ENCODE results near the gene DOC2A.
A peak's percentile ranks its signal among the peaks of the same experiment; 100 is the strongest.

GRCh38 chr16:30032083-30032819, 21.4 kb upstream of the DOC2A start:
- TF ChIP-seq, protein P1, sequence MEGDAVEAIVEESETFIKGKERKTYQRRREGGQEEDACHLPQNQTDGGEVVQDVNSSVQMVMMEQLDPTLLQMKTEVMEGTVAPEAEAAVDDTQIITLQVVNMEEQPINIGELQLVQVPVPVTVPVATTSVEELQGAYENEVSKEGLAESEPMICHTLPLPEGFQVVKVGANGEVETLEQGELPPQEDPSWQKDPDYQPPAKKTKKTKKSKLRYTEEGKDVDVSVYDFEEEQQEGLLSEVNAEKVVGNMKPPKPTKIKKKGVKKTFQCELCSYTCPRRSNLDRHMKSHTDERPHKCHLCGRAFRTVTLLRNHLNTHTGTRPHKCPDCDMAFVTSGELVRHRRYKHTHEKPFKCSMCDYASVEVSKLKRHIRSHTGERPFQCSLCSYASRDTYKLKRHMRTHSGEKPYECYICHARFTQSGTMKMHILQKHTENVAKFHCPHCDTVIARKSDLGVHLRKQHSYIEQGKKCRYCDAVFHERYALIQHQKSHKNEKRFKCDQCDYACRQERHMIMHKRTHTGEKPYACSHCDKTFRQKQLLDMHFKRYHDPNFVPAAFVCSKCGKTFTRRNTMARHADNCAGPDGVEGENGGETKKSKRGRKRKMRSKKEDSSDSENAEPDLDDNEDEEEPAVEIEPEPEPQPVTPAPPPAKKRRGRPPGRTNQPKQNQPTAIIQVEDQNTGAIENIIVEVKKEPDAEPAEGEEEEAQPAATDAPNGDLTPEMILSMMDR (IDR thresholded peaks at IDR 0.05; ENCODE audit: low read depth, low read length, poor library complexity, severe bottlenecking): peak; percentile 97
- TF ChIP-seq EZH2phosphoT487 (IDR thresholded peaks at IDR 0.05; ENCODE audit: borderline replicate concordance, low read length): no peak
